GM21360 (cell line): ENCODE data around the gene PXYLP1.

Experiments
- ATAC-seq: cut with Tn5 transposase; IDR thresholded peaks from one replicate; pipeline ENCODE4 v1.9.1; 2021; ENCODE audit warnings: mild to moderate bottlenecking, moderate library complexity; ENCODE audit not compliant: unreplicated experiment

The PXYLP1 gene

GRCh38 chr3:141248064-141248463, 16.4 kb downstream of the PXYLP1 start:
- ATAC-seq: no peak

- no peak for ATAC-seq
Measured at GRCh38 chr3:141249041-141249440, 17.4 kb downstream of the PXYLP1 start.

GRCh38 chr3:141250342-141250741, 18.7 kb downstream of the PXYLP1 start:
- ATAC-seq: no peak

DNA sequence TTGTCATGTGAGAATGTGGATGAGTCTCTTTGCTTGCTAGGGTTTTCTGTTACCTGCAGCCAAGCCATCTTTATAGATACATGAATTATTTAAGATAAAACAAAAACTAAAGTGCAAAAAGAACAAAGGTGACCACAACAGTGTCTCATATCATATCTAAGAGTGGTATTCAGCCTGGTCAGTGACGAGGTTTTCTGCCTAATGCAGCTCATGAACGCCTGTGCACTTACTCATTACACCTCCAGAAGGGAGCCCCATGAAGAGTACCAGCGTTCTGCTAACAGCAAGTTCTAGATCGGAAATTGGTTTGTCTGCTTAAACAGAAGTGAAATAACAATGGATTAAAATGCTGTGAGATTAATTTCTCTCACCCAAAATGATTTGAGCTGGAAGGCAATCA, 19.2 kb downstream of the PXYLP1 start:
- ATAC-seq: no peak

DNA sequence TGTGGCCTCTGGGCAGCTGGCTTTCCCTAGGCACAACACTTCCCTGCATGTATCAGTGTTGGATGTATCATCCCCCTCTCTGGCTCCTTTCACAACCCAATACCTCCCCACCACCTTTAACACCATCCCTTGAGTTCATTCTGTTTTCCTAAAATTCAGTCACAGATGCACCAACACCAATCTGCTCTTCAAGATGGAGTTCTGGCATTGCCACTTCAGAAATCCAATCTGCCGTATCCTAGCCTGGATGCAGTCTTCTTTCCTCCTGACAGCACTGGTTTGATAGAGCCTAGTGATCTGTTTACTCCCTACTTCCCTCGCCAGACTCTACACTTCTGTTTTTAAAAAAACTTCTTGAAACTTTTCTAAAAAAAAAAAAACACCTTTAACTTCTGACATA, 21.7 kb downstream of the PXYLP1 start:
- ATAC-seq: no peak

DNA sequence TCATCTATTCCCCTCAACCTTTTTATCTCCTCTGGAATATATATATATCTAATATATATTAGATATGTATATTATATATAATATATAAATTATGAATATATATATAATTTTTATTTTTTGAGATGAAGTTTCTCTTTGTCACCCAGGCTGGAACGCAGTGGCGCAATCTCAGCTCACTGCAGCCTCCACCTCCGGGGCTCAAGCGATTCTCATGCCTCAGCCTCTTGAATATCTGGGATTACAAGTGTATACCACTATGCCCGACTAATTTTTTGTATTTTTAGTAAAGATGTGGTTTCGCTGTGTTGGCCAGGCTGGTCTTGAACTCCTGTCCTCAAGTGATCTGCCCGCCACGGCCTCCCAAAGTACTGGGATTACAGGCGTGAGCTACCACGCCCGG, 22.2 kb downstream of the PXYLP1 start:
- ATAC-seq: no peak

DNA sequence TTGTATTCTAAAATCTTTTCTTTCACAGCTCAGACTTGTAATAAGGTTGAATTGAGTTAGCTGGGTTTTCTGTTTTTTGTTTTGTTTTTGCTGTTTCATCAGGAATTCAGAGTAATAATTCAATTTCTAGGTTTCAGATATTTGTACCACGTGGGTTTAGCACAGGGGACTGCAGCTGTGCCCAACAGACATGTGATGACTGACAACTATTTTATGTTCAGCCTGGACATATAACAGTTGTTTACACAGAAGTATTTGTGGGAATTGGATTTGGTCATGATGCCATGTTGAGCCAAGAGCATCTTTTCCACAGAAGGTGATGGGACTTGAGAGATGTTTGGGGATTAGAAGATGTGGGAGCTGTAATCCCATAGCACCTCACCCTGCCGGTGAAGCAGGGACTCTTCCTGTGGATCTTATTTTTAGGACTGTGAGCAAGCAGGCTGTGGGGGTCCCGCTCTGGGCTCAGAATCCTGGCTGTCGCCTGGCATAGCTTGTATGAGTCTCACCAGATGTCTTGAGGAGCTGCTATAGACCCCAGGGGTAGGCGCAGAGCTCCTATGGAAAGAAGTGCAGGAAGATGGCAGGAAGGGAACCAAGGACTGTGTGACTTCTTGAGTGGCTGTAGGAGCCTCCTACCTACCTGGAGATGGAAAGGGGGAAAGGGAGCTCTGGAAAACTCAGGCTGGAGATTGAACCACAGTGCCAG, 23.7 kb downstream of the PXYLP1 start:
- ATAC-seq: no peak

DNA sequence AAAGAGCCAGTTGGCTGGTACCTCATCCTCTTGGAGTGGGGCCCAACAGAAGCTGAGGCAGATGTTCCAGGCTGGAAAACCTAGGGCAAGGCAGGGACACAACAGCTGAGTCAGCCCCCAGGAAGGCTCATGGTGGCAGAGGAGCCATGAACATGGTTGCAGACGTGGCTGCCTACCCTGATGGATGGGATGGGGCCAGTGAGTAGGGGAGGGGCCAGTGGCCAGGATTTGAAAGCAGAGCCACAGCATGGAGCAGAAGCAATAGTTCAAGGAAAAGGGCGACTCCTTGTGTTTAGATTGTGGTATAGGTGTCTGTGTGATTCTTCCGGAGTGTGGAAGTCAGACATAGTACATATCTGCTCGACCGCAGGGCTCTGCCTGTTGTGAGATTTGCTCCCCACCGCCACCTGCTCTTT, 24.2 kb downstream of the PXYLP1 start:
- ATAC-seq: no peak

DNA sequence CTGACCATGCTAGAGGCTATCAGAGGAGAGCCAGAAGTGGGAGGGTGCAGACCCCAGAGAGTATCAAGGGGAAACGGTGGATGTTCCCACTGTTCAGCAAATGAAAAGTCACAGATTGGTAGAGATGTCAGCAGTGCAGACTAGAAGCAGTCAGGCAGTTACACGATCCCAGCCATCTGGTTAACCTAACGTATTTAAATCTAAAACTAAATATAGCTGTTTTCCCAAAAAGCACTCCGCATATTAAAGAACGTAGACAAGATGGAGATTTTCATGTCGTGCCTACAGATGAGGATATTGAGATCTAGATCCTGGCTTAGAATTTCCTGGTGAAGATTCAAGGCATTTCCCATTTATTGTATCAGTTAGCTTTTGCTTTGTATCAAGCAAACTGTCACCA, 25.2 kb downstream of the PXYLP1 start:
- ATAC-seq: no peak

- ATAC-seq: no peak
Measured at GRCh38 chr3:141257961-141258360, 26.3 kb downstream of the PXYLP1 start.

DNA sequence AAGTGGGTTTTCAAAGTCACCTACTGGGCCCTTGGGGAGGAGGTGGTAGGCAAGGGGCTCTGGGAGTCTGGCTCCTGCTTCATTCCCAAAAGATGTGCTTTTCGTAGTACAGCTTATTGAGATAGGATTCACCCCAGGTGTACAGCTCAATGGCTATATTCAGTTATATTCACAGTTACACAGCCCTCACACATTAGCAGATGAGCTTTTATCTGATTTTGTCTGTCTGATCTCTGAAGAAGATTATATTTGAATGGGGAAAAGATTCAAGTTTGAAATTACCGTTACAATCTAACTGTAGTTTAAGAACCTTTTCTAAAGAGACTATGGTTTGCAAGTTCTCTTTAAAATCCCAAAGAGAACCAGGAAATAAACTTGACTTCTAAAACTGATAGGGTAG, 27.3 kb downstream of the PXYLP1 start:
- no peak for ATAC-seq

DNA sequence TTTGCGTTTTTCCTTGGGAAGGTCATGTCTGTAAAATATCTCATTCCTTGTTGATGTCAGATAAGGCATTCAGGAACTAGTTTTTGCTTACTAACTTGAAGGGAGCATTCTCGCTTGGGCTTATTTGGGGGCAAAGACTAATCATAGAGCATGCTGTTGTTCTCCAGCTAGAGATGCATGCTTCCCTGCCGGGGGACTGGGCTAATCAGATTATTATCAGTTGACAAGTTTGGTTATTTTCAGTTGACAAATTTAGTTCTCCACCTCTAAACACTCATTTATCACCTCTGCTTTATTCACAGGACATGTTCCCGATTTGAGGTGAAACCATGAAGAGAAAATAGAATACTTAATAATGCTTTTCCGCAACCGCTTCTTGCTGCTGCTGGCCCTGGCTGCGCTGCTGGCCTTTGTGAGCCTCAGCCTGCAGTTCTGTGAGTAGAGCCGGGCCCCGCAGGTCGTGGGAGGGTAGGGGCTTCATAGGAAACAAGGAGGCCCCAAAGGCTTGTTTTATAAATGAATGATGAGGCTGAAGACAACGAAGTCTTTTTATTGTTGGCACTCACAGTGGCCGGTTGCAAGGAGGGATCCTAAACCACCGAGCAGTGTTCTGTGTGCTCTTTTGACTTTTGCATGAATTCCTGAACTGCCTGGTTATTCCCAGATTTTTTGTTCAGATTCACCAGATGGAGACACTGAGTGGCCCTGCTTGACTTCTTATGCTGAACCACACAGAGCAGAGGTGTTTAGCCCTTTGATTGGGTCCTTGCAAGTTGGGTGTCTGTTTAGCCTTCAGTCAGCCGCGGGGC, 28.4 kb downstream of the PXYLP1 start:
- no peak for ATAC-seq

DNA sequence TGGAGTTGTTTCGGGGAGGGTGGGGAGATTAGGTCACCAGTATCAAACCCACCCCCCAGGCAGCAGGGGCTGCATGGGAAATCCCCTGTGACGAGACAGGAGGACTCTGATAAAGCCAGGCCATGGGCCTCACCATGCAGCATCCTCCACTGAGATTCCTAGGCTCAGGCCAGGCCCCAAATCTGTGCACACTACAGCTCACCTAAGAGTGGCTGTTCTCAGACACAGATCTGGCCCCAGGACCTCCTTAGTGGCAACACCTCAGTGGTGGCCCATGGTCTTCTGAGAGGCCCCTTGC, 29.0 kb downstream of the PXYLP1 start:
- no peak for ATAC-seq

- ATAC-seq: no peak
Measured at GRCh38 chr3:141261472-141262307, 30.1 kb downstream of the PXYLP1 start.

DNA sequence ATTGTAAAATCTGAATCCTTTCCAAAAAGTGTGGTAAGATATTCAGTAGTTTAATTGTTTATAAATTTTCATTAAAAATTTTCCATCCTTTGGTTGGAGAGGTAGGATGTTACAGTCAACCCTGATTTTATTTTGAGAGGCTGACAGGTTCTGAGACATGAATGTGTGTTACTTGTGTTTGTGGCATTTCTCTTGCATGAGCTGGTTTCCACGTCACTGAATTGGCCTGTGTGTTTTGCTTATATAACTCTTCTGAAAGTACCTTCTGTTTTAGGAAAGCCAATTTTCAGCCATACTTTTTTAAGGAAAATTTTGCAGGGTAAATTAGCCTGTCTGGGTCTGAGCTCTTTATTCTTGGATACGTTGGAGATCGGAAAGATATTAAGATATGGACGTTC, 30.7 kb downstream of the PXYLP1 start:
- ATAC-seq: no peak

- no peak for ATAC-seq
Measured at GRCh38 chr3:141266186-141266585, 34.6 kb downstream of the PXYLP1 start.

GRCh38 chr3:141266797-141267555, 35.4 kb downstream of the PXYLP1 start:
- ATAC-seq: peak; percentile 67

- no peak for ATAC-seq
Measured at GRCh38 chr3:141267629-141268028, 36.0 kb downstream of the PXYLP1 start.

DNA sequence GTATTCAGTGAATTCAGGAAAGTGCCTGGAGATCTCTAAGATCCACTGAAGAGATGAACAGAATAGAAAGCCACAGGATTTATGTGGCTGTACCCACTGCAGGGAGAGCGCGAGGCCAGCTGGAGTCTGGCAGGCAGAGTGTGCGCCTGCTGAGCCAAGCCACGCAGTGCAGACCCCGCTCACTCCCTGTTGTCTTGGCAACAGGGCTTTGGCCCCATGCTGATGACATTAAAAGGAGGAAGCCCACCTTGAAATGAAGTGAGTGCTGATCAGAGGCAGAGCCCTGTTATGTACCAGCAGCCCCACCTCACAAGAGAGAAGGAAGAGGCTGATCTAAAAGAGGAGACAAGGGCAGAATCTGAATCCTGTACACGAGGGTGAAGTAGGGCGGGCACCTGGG, 36.7 kb downstream of the PXYLP1 start:
- ATAC-seq: no peak

DNA sequence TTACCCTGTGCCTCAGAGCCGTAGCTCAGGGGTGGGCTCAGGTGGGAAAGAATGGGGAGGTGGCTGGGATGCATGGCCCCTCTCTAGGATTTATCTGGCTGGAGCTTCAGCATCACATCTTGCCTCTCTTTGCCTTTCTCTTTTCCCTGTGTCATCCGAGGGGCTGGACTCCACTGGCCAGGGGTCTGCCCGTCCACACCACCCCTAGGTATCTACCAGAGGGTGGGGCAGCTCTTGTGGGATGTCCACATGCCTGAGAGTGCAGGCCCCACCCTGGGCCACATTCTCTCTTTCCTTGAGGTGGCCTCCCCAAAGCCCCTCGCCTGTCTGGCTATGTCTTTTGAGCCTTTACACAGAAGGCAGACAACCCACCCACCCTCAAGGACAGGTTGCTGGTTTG, 37.2 kb downstream of the PXYLP1 start:
- no peak for ATAC-seq

DNA sequence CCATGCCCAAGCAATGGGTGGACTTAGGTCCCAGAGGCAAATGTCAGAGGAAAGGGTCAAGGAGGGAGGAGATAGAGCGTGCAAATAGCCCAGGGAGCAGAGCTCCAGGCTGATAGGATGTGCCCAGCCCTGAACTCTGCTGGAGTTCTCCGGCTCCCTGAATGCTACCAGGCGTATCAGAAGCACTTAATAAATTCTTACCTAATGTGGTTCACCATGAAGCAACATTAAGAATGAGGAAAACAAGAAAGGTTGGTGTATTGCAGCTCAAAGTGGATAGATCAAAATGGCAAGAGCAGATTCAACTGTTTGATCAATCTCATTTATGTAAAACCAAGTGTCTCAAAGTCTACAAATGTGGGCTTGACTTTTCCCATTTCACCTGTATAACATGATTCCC, 38.3 kb downstream of the PXYLP1 start:
- no peak for ATAC-seq
